Urothelium cell line (cell line): ENCODE results near the gene NINJ2.
A peak's percentile ranks its signal among the peaks of the same experiment; 100 is the strongest.

Experiments
- DNase-seq: peaks from one replicate; pipeline ENCODE4 v3.0.0; 2011; ENCODE audit warnings: low spot score, mixed read lengths
- FAIRE-seq: peaks from 2 replicates; lab custom pipeline; 2011; peaks lifted over from hg19 to GRCh38; lab: Jason Lieb, UNC

The NINJ2 gene

DNA sequence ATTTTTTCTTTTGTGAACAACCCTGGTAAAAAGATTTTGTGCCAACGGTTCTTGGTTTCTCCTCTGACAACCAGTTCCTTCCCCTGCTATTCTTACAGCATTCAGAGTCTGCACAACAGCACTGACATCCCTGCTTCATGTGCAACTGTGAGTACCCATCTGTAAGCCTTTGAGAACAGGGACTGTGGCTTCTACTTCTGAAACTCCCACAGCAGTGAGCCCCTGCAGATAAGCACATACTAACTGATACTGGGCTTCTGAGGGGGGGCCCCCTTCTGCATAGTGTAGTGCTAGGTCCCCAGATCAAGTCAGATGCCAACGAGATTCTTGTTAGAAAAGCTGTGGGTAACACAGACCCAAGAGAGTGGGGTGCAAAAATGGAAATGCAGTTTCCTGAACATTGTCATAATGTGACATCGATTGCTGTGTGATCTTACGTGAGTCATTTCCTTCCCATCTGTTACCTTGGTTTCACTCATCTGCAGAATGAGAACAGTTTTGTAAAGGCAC lies 11.1 kb upstream of the NINJ2 start:
- no peak for FAIRE-seq
- DNase-seq, result no peak

DNA sequence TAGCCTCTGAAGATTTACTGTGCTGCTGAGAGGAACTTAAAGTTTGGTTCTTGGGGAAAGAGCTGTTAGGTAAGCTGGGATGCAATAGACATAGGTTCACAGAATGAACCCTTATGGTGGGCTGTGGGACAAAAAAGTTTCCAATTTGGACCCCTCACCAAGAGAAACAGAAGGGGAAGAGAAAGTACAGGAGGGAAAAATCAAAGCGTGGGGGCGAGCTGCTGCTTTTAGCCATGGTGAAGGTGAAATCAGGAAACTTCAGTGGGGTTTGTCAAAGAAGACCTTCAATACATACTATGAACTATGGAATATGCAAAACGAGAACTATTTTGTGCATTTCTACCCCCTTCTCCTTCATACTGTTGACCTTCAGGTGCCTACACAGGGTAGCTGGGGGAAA lies 10.6 kb upstream of the NINJ2 start:
- FAIRE-seq, result no peak
- no peak for DNase-seq

DNA sequence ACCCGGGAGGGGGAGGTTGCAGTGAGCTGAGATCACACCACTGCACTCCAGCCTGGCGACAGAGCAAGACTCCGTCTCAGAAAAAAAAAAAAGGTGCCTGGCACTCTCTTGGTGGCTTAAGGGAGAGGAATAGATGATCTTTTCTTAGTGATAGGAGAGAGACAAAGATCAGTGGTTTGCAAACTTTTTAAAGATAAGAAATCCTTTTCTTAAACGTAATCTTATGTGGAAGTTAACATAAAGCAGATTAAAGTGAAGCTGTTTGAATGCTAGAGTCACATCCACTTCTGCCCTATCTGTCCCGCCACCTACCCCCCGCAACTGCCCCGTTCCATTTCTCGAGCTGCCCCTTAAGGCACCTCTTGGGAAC lies 6.3 kb upstream of the NINJ2 start:
- FAIRE-seq (no peak), DNase-seq (no peak)

DNA sequence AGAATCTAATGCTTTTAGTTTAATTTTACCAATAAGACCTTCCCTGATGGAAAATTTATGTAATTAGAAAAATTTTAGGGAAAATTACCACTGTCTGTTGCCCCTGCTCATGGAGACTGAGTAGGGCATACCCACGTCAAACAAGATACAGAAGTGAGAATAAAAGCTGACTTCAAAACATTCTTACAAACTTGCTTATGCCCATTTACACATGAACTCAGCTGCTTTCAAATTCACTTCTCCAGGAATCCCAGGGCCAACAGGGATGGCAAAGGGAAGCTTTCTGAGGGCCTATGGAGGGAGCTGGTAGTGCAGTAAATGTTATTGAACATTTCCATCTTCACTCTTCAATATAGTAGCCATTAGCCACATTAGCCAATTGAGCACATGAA lies 4.8 kb upstream of the NINJ2 start:
- FAIRE-seq, result no peak
- no peak for DNase-seq

DNA sequence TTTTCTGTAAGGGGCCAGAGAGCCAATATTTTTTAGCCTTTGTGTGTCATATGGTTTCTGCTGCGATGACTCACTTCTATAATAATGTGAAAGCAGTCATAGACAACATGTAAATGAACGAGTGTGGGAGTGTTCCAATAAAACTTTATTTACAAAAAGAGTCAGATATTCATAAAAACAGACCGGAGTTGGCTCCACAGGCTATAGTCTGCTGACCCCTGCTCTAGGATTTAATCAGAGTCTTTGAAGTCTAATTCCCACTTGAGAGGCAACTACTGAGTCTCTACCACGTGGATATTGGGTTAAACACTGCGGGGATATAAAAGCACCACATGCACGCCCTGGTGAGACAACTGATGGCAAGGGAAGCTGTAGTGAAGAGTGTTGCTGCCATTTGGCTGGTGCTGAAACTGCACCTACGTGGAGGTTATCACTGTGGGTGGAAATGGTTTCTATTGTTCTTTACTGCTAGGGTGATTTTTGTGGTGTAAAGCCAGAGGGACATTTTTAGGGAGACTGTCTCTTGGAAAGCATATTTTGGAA lies 3.6 kb upstream of the NINJ2 start:
- peak; percentile 44 for FAIRE-seq
- no peak for DNase-seq

DNA sequence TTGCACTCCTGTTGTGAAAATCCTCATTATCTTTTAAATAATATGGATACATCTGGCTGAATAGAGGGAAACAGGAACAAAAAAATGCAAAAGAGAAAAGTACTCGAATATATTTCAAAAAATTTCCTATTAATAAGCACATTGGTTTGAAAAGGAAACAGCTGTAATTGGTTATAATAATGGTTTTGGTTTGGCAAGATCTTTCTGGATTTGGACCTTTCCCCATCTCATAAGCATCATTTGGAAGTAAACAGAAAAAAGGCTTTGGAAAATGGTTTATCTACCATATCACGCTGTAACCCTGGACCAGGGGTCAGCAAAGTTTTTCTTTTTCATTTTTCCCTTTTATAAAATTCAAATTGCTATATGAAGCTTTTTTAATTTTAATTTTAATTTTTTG lies 2.8 kb upstream of the NINJ2 start:
- FAIRE-seq (no peak), DNase-seq (no peak)

DNA sequence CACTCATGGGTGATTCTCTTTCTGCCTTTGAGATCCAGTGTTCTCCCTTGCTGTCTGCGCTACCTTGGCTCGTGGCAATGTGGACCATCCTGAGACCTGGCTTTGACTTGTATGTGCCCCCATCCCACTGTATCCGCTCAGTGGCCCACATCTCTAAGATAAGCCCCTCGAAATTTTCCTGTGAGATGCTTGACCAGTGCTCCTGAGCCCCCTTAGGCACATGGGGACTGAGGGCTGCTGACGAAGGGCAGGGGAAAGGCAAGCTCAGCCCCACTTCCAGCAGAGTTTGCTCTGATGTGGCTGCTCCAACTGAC lies 1.5 kb upstream of the NINJ2 start:
- DNase-seq, result no peak
- FAIRE-seq, result no peak

DNA sequence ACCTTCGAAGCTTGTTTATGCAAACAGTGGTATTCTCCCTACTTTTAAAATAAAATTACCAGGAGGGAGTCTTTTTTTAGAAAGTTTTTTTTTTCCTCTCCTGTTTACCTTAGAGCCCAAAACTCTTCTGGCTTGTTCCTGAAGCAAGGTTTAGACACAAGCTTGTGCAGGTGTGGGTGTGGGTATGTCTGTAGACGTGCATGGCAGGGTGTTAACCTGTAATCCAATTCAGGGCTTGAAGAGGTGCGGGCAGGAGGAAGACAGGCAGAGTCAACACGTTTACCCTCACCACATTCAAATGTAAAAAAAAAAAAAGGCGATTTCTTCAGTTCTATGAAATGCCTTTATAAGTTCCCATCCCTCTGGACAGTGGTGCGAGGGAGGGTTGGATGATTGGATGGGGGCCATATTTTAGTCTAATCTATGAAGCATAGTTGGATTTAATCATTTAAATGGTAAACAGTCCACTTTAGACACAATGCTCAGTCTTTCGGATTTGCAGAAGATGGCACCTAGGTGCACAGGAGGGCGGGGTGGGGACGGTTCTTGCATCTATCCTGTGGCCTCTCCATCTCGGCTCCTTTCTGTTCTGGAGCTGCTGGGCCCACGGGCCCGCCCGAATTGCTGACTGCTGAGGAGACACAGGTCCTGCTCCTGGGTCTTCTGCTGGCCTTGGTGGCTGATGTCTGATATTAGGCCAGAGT lies 982 bp upstream of the NINJ2 start:
- FAIRE-seq (no peak), DNase-seq (no peak)

DNA sequence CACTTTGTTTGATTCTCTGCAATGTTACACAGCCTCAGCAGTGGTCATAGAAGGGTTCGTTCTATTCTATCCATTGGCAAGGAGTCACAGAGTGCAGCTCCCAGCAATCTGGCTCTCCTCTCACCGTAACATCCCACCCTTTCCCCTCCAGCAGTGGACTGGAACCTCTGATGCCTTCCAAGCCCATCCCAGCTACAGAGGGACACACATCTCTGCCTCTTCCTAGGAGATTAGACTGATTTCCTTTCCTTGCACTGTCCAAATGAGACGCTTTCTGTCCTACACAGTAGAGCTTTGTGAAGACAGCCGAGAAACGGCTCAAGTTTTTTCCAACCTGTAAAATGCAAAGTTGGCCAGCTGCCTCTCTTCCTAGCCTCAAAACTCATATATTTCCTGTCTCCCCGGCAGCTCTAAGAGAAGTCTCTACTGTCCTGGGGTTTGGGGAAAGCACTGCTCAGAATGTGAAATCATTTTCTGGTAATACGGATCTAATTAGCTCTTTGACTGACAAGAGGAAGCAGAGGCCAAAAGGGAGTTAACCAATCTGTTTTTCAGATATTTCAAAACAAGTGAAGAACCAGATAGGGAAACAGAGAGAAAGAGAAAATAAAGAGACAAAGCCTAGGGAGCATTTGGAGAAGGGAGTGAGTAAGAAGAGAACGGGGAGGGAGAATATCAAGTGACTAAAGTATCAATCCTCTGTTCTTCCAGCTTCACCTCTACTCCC lies 516 bp downstream of the NINJ2 start:
- DNase-seq (no peak), FAIRE-seq (no peak)

DNA sequence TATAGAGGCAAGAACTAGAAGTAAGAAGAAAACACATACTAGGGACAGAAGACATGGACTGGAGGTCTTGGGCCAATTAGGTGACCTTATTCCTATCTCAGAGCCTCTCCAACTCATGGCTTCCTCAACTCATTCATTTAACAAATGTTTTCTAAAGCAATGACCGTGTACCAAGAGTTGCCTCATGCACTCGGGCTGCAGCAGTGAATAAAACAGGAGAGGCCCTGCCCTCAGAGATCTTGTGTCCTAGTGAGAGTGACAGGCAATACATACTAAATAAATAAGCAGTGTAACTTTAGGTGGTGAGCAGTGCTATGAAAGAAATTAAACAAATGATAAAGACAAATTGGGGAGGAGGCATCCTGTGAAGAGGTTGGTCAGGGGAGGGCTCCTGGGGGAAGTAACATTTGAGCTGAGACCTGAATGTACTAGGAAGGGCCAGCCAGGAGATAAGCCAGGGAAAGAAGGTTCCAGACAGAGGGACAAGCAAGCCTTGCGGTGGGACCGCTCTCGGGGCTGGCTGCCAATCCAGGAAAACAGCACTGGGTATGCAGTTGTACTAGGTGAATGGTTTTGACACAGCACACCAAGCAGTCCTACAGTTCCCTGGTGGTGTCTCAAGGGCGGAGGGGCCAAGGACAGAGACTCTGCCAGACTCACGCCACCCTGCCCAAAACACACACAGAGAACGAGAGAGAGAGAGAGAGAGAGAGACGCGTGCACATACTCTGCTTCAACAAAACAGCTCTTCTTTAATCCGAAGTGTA lies 1.3 kb downstream of the NINJ2 start:
- FAIRE-seq, result no peak
- no peak for DNase-seq

DNA sequence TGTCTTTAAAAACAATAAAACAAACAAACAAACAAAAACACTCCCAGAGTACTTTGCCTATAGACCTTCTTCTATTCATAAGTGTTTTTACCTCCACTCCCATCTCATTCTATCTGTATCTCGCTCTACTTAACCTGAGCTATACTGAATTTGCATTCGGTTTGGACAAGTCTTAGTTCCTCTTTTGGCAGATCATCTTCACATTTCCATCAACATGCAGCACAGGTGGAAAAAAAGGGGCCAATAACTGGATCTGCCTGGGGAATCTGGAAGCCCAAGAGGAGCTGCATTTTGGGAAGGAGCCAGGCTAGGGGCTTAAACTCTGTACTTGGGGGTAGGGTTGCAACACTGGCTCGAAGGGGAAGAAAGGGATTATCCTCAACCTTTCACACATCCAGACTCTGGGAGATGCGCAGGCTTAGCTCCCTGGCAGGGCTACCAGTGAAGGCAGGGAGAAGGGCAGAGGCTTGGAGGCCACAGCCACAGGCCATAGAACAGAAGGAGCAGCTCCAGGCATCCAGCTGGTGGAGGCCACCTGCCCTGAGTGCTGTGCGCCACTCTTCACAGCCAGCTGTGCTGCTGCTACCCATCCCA lies 4.1 kb downstream of the NINJ2 start:
- FAIRE-seq (no peak), DNase-seq (no peak)

DNA sequence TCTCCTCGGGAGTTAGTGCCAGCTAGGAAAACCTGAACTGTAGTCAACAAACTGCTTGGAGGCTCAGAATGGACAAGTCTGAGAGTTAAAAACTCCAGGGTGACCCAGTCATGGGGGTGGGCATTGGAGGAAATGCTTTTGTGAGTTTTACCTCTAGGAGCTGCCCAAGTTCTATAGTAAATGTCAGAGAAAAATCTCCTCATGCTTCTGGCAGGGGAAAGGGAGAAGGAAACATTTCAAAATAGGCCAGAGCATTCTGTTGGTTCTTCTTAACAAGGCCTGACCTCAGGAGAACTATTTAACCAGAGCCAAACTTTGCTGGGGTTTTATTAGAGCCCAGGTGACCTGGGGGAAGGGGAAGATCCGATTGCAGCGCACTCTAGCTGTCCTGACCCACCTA lies 12.3 kb downstream of the NINJ2 start:
- FAIRE-seq (no peak), DNase-seq (no peak)

DNA sequence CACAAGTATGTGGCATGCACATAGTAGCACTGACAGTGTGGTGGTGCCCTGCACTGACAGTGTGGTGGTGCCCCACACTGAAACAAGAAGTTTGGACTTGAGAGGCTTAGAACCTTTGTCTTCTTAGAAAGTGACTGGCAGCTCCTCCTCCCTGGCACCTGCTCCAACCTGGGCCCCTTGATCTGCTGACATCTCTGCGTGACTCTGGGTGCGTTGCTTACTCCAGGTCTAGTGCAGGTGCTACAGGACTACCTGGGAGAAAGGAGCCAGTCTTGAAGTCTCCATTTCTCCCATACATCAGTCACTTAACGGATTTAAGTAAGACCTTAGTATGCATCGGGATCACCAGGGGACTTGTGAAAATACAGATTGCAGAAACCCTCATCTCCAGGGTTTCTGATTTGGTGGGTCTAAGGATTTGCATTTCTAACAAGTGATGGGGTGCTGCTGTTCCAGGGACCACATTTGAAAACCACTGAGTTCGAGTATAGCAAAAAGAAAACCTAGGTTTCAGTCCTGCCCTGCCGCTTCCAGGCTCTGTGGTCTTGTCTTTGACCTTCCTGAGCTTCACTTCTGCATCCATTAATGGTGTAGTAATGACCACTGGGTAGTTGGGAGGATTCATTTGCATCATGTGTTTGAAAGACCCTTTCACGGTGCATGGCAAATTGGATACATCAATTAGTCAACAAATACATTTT lies 15.7 kb downstream of the NINJ2 start:
- FAIRE-seq (no peak), DNase-seq (no peak)

DNA sequence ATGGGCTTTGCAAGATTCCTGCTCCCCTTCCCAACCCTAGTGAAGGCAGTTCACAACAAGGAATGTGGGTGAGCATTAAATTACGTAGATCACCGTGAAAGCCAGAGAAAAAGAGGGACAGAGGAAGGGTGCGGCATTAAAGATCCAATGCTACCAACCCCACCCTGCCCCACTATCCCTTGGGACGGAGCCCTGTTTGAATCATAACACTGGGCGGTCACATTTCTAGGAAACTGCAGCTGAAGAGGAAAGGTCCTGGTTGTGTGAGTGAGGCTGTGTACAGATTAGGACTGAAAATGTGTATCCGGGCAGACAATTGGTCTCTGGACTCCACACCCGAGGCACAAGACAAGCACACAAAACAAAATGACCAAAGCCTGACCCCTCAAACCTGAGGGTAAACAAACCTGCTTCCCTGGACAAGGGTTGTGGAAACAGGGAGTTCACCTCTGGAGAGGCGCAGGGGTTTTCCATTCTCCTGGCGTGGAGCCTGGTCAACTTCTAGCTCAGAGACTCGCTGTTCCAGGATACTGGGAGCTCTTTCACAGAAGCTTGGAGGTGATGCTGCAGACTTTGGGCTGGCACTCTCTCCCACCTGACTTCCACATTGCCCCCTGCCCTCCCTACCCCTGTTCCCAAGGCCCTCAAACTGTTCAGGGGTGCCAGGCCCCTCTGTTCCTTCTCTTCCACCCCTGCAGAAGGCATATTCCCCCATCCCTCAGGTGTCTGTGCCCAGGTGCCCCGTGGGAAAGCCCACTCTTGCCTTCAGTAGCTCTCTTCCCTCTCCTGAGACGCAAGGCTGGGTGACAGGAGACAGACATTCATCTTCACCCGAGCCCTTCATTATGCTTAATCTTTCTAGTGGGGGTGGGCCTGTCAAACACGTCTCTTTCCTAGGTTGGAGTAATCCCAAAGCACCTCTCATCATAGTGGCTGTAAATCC lies 16.5 kb downstream of the NINJ2 start:
- FAIRE-seq (no peak), DNase-seq (no peak)

DNA sequence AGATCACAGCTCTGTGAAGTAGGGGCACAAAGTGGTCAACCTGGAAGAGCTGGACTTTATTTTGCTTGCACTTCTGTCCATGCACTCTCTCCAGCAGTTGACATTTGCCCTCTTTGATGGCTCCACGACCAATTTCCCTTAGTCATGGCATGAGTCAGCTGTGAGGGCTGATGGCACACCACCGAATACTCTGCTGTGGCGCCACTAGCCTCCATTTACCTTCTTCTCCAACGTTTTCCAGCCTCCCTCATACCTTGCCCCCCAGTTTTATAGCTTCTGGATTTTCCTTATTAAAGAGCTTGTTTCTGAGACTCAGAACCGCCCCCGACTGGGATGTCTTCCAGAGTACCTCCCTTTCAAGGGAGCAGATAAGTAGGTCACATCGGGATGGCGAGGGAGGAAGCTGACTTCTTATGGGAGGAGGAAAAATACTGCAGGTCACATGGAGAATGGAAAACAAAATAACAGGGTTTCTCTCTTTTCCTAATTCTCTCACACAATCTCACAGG lies 17.6 kb downstream of the NINJ2 start:
- no peak for FAIRE-seq

DNA sequence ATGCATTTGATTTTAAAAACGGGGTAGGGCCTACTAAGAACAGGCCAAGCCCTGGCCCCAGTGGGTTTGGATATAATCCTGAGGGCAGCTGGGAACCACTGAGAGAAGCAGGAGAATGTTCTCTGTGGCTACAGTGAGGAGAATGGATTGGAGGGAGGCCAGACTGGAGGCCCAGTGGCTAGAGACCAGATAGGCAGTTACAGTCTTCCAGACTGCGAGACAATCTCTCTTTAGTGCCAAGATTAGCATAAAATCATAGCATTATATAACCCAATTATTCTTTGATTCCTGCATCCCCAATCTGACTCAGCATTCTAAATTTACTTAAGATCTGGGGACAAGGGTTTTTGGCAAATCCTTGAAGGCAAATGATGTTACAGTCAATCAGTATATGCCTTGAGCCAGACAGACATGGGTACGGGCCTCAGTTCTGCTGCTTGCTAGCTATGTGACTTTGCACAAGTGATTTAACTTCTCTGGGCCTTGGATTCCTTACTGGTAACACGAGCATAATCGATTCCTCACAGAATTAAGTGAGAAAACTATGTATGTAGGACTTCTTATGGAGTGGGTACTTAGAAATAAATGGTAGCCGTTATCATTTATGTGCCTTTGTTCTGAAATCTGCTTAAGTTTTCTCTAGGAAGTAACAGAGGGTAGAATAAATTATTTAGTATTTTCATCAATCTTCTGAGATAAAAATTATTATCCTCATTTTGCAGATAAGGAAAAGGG lies 18.3 kb downstream of the NINJ2 start:
- no peak for FAIRE-seq

More for the DNA sequence above, 17.6 kb downstream of the NINJ2 start:
- DNase-seq, result no peak

DNA sequence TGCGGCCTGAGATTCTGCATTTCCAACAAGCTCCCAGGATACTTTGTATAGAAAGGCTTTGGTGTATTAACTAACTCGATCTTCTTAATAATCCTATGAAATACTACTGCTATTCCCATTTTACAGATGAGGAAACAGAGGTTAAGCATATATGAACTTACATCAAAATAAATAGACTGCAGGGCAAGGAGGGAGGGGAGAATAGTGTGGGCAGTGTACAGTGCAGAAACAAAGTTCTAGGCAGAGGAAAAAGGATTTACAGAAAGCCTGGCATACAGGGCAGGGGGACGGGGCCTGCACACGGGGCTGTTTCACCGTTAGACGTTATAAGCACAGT lies 19.0 kb downstream of the NINJ2 start:
- DNase-seq, result no peak
- FAIRE-seq, result no peak

More for the DNA sequence above, 18.3 kb downstream of the NINJ2 start:
- DNase-seq, result no peak

DNA sequence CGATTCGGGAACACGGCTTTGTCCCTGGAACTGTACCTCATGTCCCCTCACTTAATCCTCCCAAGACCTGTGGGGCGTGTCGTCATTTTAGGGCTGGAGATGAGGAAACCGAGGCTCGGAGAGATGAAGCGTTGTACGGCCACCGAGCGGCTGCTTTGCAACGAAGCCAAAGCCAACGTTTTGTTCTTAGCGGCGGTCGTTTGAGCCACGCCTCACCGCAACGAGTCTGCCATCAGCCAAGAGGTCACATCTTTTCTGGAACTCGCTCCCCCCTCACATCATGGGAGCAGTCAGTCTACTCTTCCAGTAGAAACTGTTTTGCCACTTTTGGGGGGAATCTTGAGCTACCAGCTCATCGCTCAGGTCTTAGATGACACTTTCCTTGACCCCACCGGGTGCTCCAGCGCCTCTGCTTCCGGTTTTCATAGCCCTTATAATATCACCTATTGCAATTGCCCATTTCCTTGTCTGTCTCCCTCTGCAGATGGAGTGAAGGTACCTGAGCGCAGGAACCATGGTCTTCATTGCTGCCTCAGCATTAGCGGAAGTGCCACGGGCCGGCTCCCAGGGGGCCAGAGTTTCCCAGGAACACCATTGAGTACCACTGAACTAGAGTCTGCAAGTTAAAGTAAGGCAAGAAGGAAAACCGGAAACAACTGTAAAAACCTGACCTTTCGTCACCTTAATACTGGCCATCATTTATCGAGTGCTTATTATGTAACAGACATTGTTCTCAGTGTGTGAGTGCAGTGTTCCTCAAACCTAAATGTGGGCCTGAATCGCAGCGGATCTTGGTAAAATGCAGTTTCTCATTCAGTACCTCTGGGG lies 19.6 kb downstream of the NINJ2 start:
- no peak for FAIRE-seq
- no peak for DNase-seq
